ENCODE measurements around the gene PRELID2.
"Not testable (repeated sequence)": the region's sequence is repeated elsewhere in the genome, so short reads cannot be mapped to it uniquely, and the experiment has no call there.

The PRELID2 gene

DNA sequence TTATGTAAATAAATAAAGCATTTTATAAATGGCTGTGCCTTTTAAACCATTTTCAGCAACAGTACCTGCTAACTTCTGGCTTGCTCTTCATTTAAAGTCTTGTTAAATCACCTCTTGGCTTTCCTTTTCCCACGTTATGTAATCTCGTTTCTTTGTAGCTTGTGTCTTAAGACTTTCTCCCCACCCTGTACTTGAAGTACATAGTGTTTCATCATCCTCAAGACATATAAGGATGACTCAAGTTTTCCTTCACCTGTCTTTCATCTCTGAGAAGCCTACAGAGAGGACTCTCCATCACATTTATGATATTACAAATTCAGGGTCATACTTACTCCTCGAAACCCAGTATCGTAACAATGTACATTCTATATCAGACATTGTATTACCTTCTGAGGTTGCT lies 33.9 kb downstream of the PRELID2 start:
- DNase-seq (ENCODE audit: low read depth): no peak
- H3K4me3 ChIP-seq (ENCODE audit: control insufficient read depth, low read depth, low read length): no peak overlapping the region
- TF ChIP-seq CTCF (conservative IDR thresholded peaks at IDR 0.05; ENCODE audit: control insufficient read depth, insufficient read depth, low read depth, low read length): no peak

DNA sequence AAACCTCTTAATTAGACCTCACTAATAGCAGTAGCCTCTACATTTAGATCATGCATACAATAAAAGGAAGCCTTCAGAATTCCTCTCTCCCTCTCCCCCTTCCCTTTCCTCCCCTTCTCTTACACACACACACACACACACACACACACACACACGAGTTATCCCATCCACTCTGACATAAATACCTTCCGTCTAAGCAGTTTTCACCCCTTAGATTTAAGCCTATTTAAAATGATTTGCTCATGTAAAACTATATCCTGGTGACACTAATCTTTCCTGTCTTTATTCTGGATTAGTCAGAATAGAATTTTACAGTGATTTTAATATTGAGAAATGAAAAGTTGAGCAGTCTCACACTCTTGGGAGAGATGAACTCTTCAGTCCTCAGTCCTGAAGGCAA lies 35.0 kb downstream of the PRELID2 start:
- TF ChIP-seq CTCF (conservative IDR thresholded peaks at IDR 0.05; ENCODE audit: control insufficient read depth, insufficient read depth, low read depth, low read length): no peak

GRCh38 chr5:145798503-145798902 lies 36.6 kb downstream of the PRELID2 start:
- not testable (repeated sequence) for H3K4me3 ChIP-seq (ENCODE audit: control insufficient read depth, low read depth, low read length); DNase-seq (ENCODE audit: low read depth)

More for the DNA sequence above, 35.0 kb downstream of the PRELID2 start:
- DNase-seq (ENCODE audit: low read depth): no peak
- H3K4me3 ChIP-seq (ENCODE audit: control insufficient read depth, low read depth, low read length): no peak overlapping the region

DNA sequence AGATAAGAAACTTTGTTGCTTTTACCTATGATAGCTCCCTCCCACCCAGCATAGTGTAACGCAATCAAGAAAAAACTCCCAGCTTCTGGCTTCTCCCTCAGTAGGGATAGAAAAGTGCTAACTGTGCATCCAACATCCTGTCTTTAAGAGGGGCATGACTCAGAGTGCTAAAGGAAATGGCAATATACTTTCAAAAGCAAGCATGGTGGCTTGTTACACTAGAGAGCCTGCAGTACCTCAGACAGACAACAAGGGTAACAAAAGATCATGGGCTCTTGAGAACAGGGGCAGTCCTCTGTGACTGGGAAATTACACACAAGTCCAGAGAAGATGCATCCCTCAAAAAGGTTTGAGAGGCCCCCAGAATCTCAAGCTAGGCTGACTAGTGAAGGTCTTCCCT lies 37.8 kb downstream of the PRELID2 start:
- no peak overlapping the region for H3K4me3 ChIP-seq (ENCODE audit: control insufficient read depth, low read depth, low read length)
- peak; percentile 1 for TF ChIP-seq CTCF (conservative IDR thresholded peaks at IDR 0.05; ENCODE audit: control insufficient read depth, insufficient read depth, low read depth, low read length)
- DNase-seq (ENCODE audit: low read depth): peak; percentile 38

DNA sequence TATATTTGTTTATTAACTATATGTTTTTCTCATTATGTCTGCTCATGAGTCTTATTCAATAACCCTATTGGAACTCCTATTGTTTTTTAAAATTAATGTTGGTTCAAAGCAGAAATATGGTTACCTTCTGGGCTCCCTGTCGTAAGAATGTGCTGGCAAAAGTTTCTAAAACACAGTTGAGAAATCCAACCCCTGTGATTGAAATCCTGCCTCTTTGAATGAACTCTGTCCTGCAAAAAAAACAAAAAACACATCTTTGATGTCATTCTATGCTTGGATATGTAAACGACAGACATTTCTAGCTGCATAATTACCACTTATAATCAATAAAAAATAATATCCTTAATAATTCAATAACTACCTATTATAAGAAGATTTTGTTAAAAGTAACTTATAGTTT lies 38.8 kb downstream of the PRELID2 start:
- DNase-seq (ENCODE audit: low read depth): no peak
- no peak for TF ChIP-seq CTCF (conservative IDR thresholded peaks at IDR 0.05; ENCODE audit: control insufficient read depth, insufficient read depth, low read depth, low read length)
- no peak overlapping the region for H3K4me3 ChIP-seq (ENCODE audit: control insufficient read depth, low read depth, low read length)

DNA sequence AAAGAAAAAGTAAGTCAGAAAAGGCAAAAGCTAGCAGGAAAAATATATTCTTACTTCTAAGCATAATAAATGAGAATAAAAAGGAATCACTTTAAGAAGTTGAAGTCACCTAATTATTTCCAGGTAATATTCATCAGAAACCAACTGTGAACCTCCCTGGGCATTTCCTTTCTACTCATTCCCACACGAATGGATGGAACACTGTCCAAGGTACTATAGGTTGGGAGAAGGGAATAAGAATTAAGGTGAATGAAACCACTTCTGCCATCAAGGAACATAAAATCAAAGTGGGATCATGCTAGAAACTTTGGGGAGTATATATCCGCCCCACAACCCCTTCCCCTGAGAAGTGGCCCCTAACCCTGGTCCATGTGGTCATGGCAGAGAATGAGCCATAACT lies 41.6 kb downstream of the PRELID2 start:
- no peak for TF ChIP-seq CTCF (conservative IDR thresholded peaks at IDR 0.05; ENCODE audit: control insufficient read depth, insufficient read depth, low read depth, low read length)
- no peak overlapping the region for H3K4me3 ChIP-seq (ENCODE audit: control insufficient read depth, low read depth, low read length)
- DNase-seq (ENCODE audit: low read depth): no peak

DNA sequence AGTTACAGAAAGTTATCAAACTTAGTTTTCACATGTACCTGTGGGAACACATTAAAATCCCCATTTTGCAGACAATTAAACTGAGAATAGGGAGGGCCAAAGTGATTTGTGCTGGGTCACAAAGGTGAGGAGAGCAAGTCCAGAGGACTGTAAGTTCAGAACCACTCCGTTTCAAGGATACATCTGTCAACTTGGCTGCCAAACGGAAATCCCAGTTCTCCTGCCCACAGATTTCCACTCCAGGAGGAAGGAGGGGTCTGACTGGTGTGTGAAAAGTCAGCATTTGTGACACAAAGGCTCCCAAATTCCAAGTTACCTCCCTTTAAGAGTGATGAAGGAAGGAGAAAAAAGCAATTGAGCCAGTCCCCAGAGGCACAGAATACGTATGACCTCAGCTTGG lies 42.3 kb downstream of the PRELID2 start:
- no peak overlapping the region for H3K4me3 ChIP-seq (ENCODE audit: control insufficient read depth, low read depth, low read length)
- no peak for TF ChIP-seq CTCF (conservative IDR thresholded peaks at IDR 0.05; ENCODE audit: control insufficient read depth, insufficient read depth, low read depth, low read length)
- DNase-seq (ENCODE audit: low read depth): no peak
